ENCODE measurements around the gene LRP2. TPM values are rescaled to one million over a fixed set of nuclear protein-coding genes. Genes with fewer than 3 reads are reported as not detected.

LRP2 gene
- total and polyA plus RNA-seq, 2 experiments from 2014 or later: 0.68 to 2.7 TPM

DNA sequence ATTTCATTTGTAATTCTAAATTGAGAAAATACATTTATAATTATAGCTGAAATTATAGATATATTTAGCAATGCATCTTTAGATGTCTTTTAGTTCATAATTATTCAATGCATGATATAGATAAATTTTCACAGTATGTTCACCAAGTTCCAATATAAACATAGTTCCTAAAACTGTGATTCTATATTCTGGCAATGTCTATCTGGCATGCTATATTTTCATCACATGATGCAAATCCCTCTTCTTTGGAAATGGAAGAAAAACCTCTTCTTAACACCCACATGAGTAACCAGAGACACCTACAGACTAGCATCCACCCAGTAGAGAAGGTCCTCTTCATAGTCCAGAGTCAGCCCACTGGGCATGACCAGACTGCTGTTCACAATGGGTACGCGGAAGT lies 157.2 kb downstream of the LRP2 start (continued):
- no peak for TF ChIP-seq CTCF (conservative IDR thresholded peaks at IDR 0.05; ENCODE audit: low read depth in 2 of 2)

GRCh38 chr2:169203952-169204351 lies 158.4 kb downstream of the LRP2 start:
- H3K4me3 ChIP-seq: no peak overlapping the region
- no peak overlapping the region for H3K4me3 Mint-ChIP-seq
- H3K36me3 ChIP-seq (ENCODE audit: insufficient read depth): no peaks in the 10 kb centered on the region
- no peaks in the 10 kb centered on the region for H3K27me3 ChIP-seq (ENCODE audit: insufficient read depth)
- DNase-seq (ENCODE audit: low spot score) (no peak), ATAC-seq (no peak)
- no peaks in the 10 kb centered on the region for H3K27me3 Mint-ChIP-seq (ENCODE audit: insufficient read depth, low read depth, poor library complexity)
- H3K27ac Mint-ChIP-seq: no peak overlapping the region
- no peaks in the 10 kb centered on the region for H3F3A ChIP-seq (replicated peaks; ENCODE audit: low read depth)
- H3K9me2 ChIP-seq (ENCODE audit: insufficient read depth): peaks cover 4% of the 10 kb centered on the region; the same call in 1 of the 2 replicates
- no peak overlapping the region for H3K4me2 ChIP-seq
- no peaks in the 10 kb centered on the region for H3K4me1 ChIP-seq (ENCODE audit: insufficient read depth)
- H3K79me2 ChIP-seq (replicated peaks; ENCODE audit: insufficient read depth): no peaks in the 10 kb centered on the region
- H3K9me3 Mint-ChIP-seq: no peaks in the 10 kb centered on the region
- H4K20me1 ChIP-seq (replicated peaks; ENCODE audit: insufficient read depth): no peaks in the 10 kb centered on the region
- no peaks in the 10 kb centered on the region for H3K36me3 Mint-ChIP-seq (ENCODE audit: low read depth)
- no peaks in the 10 kb centered on the region for H3K4me1 Mint-ChIP-seq
- H2AFZ ChIP-seq: 0 out of 2 replicates have a peak overlapping the region, but pooled peaks have one; percentile 11
- no peak overlapping the region for H3K27ac ChIP-seq (ENCODE audit: low read depth)
- TF ChIP-seq EZH2phosphoT487 (IDR thresholded peaks at IDR 0.05; ENCODE audit: unreplicated experiment): no peak
- TF ChIP-seq ZNF114 (CRISPR knock-in tag; IDR thresholded peaks at IDR 0.05): no peak
- no peak for TF ChIP-seq ZNF462 (CRISPR knock-in tag; IDR thresholded peaks at IDR 0.05)
- TF ChIP-seq ETS1 (IDR thresholded peaks at IDR 0.05): no peak
- no peak for TF ChIP-seq CREB1 (CRISPR knock-in tag; IDR thresholded peaks at IDR 0.05; ENCODE audit: low read depth)
- no peak for TF ChIP-seq CTCF (conservative IDR thresholded peaks at IDR 0.05; ENCODE audit: low read depth in 2 of 2)
- no peak for TF ChIP-seq JUNB (IDR thresholded peaks at IDR 0.05; ENCODE audit: unreplicated experiment)
- TF ChIP-seq STAT1 (IDR thresholded peaks at IDR 0.05; ENCODE audit: unreplicated experiment): no peak
- no peak for TF ChIP-seq NANOG (IDR thresholded peaks at IDR 0.05; ENCODE audit: borderline replicate concordance)
- no peak for TF ChIP-seq ZNF331 (CRISPR knock-in tag; IDR thresholded peaks at IDR 0.05; ENCODE audit: low read depth)
- no peak for TF ChIP-seq POLR2AphosphoS5 (IDR thresholded peaks at IDR 0.05; ENCODE audit: low read depth)

Data from GM23338 (cell line).